Uterus (tissue), 4 donors: ENCODE results near the gene PVRIG. TPM values are rescaled to one million over a fixed set of nuclear protein-coding genes. Genes with fewer than 3 reads are reported as not detected.
"Not testable (repeated sequence)": the region's sequence is repeated elsewhere in the genome, so short reads cannot be mapped to it uniquely, and the experiment has no call there.

Source experiments
- DNase-seq, 2 donors: peaks; one replicate each; pipeline ENCODE4 v3.0.0-alpha.2; 2019 to 2020
- H3K27ac ChIP-seq, 2 donors: fragments of 200-600 bp; sonication (generic); 1 replicate in 1 of 2; 2 replicates in 1 of 2; pipeline ENCODE4 v1.5.1; 2016 to 2018
- H3K27me3 ChIP-seq, 2 donors: fragments of 200-600 bp; sonication (generic); one replicate each; pipeline ENCODE4 v1.5.1; 2018 to 2019; ENCODE audit warnings: control low read depth in 1 of 2
- H3K36me3 ChIP-seq, 2 donors: fragments of 200-600 bp; sonication (generic); one replicate each; pipeline ENCODE4 v1.5.1; 2019; ENCODE audit warnings: control low read depth in 1 of 2
- H3K4me1 ChIP-seq, 2 donors: fragments of 200-600 bp; sonication (generic); one replicate each; pipeline ENCODE4 v1.5.1; 2018 to 2019; ENCODE audit warnings: control low read depth in 1 of 2
- H3K4me3 ChIP-seq, 2 donors: fragments of 200-600 bp; sonication (generic); 1 replicate in 1 of 2; 2 replicates in 1 of 2; pipeline ENCODE4 v1.5.1; 2018 to 2019; ENCODE audit warnings: mild to moderate bottlenecking in 1 of 2
- H3K9me3 ChIP-seq, 2 donors: fragments of 200-600 bp; sonication (generic); one replicate each; pipeline ENCODE4 v1.5.1; 2019; ENCODE audit warnings: control low read depth in 1 of 2
- POLR2A ChIP-seq, 2 donors: fragments of 450-650 bp; IDR thresholded peaks; one replicate each; pipeline ENCODE4 v1.6.1; 2016; ENCODE audit warnings: antibody characterized with exemption in 2 of 2, mild to moderate bottlenecking in 1 of 2, moderate library complexity in 1 of 2
- intact Hi-C: fragments of 100-400 bp; cut with DNase I; formaldehyde crosslinking; loops from one replicate; pipeline ENCODE4 v1.15.1; 2023; ENCODE audit warnings: low total_unique reads
- total RNA-seq, 4 donors: library from RNA; depleted of rRNA in 3 of 4; stranded (reverse); fragments of >200 nt in 3 of 4; gene quantifications; one replicate each; pipeline versions ENCODE4 v1.1.0 to v1.2.4, GENCODE V29; 2014 to 2023
- TF ChIP-seq, protein P1 (sequence below), 4 experiments: fragments of 200-600 bp in 2 of 4; fragments of 450-650 bp in 2 of 4; sonication (generic) in 2 of 4; IDR thresholded peaks; one replicate each; pipeline ENCODE4 v1.5.1; 2016 to 2019; ENCODE audit warnings: antibody characterized with exemption in 4 of 4, mild to moderate bottlenecking in 2 of 4, moderate library complexity in 1 of 4
- donor health status: DM: yes; HTN: yes; CAD: no.

The PVRIG gene
- total RNA-seq, 4 donors from 2014 or later = 0.21 TPM; not detected in 3

DNA sequence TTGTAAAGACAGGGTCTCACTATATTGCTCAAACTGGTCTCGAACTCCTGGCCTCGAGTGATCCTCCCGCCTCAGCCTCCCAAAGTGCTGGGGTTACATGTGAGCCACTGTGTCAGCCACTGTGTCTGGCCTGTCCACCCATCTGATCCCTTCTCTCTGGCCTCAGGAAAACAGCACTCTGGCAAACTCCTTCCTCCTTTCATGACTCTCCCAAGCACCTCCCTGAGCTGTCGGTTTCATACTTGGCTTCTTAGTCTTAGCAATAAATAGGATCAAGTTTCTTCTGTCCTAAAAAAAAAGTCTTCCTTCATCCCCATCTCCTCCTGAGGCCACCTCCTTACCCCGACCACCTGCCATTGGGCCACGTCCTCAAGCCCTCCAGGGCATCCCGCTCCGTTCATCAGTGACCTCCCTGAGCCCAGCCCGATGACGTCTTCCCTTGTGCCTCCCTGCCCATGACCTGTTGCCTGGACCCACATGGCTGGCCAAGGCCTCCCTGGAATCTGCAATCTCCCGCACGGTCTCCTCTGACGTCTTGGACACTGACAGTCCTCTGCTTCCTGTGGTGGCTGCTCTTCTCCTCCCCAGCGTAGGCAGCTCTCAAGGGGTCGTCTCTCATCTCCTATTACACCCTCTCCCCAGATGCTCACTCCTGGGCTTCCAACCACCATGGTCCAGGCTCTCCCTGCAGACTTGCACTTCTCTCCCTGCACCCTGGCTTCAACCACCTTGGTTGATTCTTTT, 26.5 kb downstream of the PVRIG start:
- DNase-seq, H3K27ac ChIP-seq, H3K4me1 ChIP-seq, H3K27me3 ChIP-seq, H3K4me3 ChIP-seq, H3K36me3 ChIP-seq, H3K9me3 ChIP-seq, intact Hi-C loops: not testable (repeated sequence)

DNA sequence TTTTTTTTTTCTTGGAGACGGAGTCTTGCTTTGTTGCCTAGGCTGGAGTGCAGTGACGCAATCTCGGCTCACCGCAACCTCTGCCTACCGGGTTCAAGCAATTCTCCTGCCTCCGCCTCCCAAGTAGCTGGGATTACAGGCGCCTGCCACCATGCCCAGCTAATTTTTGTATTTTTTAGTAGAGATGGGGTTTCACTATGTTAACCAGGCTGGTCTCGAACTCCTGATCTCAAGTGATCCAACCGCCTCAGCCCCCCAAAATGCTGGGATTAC, 27.1 kb downstream of the PVRIG start:
- DNase-seq, H3K27ac ChIP-seq, H3K4me1 ChIP-seq, H3K4me3 ChIP-seq, H3K9me3 ChIP-seq, intact Hi-C loops, H3K27me3 ChIP-seq, H3K36me3 ChIP-seq: not testable (repeated sequence)

DNA sequence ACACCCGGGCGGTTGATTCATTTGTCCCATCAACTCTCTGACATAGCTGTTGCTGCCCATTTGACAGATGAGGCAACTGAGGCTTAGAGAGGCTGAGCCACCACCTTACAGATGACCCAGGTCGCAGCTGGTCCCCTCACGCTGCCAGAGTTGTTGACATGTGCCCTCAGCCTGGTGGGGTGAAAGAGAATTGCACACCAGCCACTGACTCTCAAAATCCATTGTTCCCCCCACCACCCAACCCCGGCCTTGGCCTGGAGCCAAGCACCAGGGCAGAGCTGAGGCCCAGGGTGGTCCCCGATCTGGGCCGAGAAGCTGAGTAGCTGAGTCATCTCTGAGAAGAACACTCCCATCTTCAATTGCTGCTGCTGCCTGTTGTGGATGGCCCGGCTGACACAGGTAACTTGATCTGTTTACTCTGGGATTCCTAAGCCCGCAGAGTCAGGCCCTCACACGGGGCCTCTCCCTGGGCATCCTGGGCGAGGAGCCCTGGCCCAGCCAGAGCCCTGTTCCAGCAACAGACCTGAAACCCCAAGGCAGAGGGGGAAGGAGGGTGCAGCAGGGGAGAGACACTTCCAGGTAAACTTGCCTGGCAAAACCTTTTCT, 27.5 kb downstream of the PVRIG start:
- TF ChIP-seq, protein P1, sequence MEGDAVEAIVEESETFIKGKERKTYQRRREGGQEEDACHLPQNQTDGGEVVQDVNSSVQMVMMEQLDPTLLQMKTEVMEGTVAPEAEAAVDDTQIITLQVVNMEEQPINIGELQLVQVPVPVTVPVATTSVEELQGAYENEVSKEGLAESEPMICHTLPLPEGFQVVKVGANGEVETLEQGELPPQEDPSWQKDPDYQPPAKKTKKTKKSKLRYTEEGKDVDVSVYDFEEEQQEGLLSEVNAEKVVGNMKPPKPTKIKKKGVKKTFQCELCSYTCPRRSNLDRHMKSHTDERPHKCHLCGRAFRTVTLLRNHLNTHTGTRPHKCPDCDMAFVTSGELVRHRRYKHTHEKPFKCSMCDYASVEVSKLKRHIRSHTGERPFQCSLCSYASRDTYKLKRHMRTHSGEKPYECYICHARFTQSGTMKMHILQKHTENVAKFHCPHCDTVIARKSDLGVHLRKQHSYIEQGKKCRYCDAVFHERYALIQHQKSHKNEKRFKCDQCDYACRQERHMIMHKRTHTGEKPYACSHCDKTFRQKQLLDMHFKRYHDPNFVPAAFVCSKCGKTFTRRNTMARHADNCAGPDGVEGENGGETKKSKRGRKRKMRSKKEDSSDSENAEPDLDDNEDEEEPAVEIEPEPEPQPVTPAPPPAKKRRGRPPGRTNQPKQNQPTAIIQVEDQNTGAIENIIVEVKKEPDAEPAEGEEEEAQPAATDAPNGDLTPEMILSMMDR (IDR thresholded peaks at IDR 0.05) = no peak
- no peak for TF ChIP-seq POLR2A (IDR thresholded peaks at IDR 0.05)
- no peak overlapping the region for H3K27ac ChIP-seq
- no peaks in the 10 kb centered on the region for H3K27me3 ChIP-seq
- H3K9me3 ChIP-seq = no peaks in the 10 kb centered on the region
- intact Hi-C loops = no loop called here
- no peak overlapping the region for H3K4me3 ChIP-seq
- H3K4me1 ChIP-seq = no peaks in the 10 kb centered on the region
- no peak for DNase-seq
- no peaks in the 10 kb centered on the region for H3K36me3 ChIP-seq

DNA sequence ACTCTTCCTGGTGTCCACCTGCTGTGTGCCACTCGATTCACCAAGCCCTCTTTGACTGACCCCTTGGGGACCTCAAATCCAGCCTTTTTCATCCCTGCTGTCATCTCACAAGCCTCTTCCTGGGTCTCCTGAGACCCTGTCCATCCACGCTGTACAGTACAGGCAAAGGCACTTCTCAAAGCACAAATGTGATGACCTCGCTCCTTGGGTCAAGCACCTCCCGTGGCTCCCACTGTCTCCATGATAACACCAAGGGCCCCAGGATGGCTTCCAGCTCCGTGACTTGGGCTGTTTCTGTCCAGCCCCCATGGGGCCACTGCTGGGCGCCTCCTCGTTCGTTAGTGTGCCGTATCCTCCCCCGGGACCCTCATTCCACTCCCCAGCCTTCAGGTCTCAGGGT, 28.7 kb downstream of the PVRIG start:
- intact Hi-C loops = no loop called here
- Histone ChIP-seq H3K27ac (no peak overlapping the region), H3K36me3 (no peaks in the 10 kb centered on the region), H3K9me3 (no peaks in the 10 kb centered on the region), H3K4me3 (no peak overlapping the region), H3K27me3 (no peaks in the 10 kb centered on the region), H3K4me1 (no peaks in the 10 kb centered on the region)
- TF ChIP-seq, protein P1 (IDR thresholded peaks at IDR 0.05) = no peak
- no peak for TF ChIP-seq POLR2A (IDR thresholded peaks at IDR 0.05)
- DNase-seq = no peak

DNA sequence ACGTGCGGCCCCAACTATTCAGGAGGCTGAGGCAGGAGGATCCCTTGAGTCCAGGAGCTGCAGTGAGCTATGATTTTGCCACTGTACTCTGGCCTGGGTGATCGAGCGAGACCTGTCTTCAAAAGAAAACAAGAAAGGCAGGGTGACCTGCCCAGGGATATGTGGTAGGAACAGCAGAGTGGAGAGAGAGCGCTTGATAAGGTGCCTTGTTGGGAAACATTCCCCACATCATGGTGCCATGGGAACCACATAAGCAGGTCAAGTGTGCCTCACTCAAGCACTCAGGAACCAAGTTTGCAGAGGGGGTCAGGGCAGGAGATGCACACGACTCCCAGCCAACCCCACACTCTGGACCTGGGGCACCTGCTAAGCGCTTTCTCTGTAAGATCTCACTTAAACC, 37.3 kb downstream of the PVRIG start:
- intact Hi-C loops = no loop called here
- H3K4me3 ChIP-seq = no peak overlapping the region
- H3K27ac ChIP-seq = no peak overlapping the region
- no peak for TF ChIP-seq POLR2A (IDR thresholded peaks at IDR 0.05)
- TF ChIP-seq, protein P1 (IDR thresholded peaks at IDR 0.05) = no peak
- DNase-seq = no peak
- no peaks in the 10 kb centered on the region for H3K27me3 ChIP-seq
- no peaks in the 10 kb centered on the region for H3K4me1 ChIP-seq
- H3K36me3 ChIP-seq = no peaks in the 10 kb centered on the region
- H3K9me3 ChIP-seq = no peaks in the 10 kb centered on the region

DNA sequence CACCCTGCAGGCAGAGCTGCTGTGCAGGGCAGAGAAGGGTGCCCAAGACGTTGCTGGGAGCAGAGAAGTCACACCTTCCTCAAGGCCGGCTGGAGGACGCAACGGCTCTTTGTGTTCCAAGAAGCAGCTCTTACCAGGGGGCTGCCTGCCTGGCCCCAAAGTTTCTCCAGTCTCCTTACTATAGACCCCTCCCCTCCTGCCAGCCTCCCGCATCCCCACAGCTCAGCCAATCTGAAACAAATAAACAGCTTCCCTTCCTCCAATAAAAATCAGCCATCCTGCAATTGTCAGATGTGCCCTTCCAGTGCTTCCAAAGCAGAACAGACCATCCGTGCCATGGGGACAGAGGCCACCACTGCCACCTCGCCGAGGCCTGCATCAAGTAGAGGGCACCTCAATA, 40.2 kb downstream of the PVRIG start:
- H3K4me1 ChIP-seq, H3K9me3 ChIP-seq, H3K4me3 ChIP-seq, H3K27me3 ChIP-seq, intact Hi-C loops, DNase-seq, H3K36me3 ChIP-seq, H3K27ac ChIP-seq: not testable (repeated sequence)

DNA sequence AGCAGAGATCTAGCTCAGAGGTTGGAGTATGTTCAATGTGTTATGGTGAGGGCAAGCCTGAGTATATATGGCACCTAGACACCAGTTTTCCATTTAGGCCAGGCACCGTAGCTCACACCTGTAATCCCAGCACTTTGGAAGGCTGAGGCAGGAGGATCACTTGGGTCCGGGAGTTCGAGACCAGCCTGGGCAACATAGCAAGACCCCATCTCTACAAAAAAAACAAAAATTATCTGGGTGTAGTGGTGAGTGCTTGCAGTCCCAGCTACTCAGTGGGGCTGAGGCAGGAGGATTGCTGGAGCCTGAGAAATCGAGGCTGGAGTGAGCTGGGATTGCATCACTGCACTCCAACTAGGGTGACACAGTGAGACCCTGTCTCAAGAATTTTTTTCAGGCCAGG, 43.1 kb downstream of the PVRIG start:
- H3K9me3 ChIP-seq, H3K4me1 ChIP-seq, H3K4me3 ChIP-seq, H3K36me3 ChIP-seq, intact Hi-C loops, DNase-seq, H3K27ac ChIP-seq, H3K27me3 ChIP-seq: not testable (repeated sequence)

DNA sequence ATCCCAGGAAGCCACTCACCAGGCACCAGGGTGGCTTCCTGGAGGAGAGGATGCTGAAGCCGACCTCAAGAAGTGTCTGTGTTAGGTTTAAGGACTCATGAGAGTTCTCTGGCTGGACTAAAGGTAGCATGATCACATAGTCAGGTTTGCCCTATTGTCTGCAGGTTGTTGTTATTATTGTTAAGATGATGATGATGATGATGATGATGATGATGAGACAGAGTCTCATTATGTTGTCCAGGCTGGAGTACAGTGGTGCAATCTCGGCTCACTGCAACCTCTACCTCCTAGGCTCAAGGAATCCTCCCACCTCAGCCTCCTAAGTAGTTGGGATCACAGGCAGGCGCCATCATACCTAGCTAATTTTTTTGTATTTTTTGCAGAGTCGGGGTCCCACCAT, 44.5 kb downstream of the PVRIG start:
- H3K27ac ChIP-seq, H3K4me3 ChIP-seq, intact Hi-C loops, H3K27me3 ChIP-seq, H3K36me3 ChIP-seq, DNase-seq, H3K4me1 ChIP-seq, H3K9me3 ChIP-seq: not testable (repeated sequence)

DNA sequence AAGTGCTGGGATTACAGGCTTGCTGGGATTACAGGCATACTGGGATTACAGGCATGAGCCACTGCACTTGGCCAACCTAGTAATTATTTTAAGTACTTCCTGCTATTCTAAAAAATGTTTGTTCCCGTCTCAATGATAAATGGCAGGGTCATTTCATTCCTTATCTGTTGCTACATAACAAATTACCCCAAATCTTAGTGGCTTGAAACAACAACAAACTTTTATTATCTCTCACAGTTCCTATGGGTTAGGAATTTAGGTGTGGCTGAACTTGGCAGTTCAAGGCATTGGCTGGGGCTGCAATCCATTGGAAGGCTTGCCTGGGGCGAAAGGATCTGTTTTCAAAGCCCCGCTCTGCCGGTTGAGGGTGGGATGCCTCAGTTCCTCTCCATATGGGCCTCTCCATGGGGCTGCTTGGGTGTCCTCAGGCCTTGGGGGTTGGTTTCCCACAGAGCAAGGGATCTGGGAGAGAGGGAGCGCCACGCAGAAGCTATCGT, 45.0 kb downstream of the PVRIG start:
- DNase-seq = peak in 1 of 2 donors; percentile 23
- H3K9me3 ChIP-seq, H3K36me3 ChIP-seq, intact Hi-C loops, H3K27me3 ChIP-seq, H3K4me1 ChIP-seq, H3K4me3 ChIP-seq: not testable (repeated sequence)
- H3K27ac ChIP-seq = peak overlapping the region in 1 of 2 donors; percentile 23

DNA sequence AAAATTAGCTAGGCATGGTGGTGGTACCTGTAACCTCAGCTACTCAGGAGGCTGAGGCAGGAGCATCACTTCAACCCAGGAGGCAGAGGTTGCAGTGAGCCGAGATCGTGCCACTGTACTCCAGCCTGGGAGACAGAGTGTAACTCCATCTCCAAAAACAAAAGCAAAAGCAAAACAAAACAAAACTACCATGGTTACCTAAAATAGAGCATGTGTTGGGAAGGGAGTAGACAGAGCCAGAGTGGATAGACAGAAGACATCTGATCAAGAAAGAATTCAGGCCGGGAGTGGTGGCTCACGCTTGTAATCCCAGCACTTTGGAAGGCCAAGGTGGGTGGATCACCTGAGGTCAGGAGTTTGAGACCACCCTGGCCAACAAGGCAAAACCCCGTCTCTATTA, 46.1 kb downstream of the PVRIG start:
- H3K27me3 ChIP-seq, H3K27ac ChIP-seq, H3K36me3 ChIP-seq, H3K4me1 ChIP-seq, H3K9me3 ChIP-seq, DNase-seq, H3K4me3 ChIP-seq, intact Hi-C loops: not testable (repeated sequence)
